Adipocyte (in vitro differentiated cells): ENCODE measurements around the gene ARHGEF28.
A peak's percentile ranks its signal among the peaks of the same experiment; 100 is the strongest.

Experiments
- DNase-seq: peaks from one replicate; pipeline ENCODE4 v3.0.0-alpha.2; 2015; ENCODE audit warnings: low read depth
- H3K27me3 ChIP-seq: replicated peaks from 2 replicates; pipeline ENCODE4 v1.7.0; 2013; ENCODE audit warnings: mild to moderate bottlenecking, low read length, moderate library complexity; ENCODE audit not compliant: control insufficient read depth, insufficient read depth
- H3K36me3 ChIP-seq: 2 replicates; pipeline ENCODE4 v1.7.0; 2013; ENCODE audit warnings: low read length, mild to moderate bottlenecking, moderate library complexity; ENCODE audit not compliant: control insufficient read depth, insufficient read depth, severe bottlenecking
- H3K4me1 ChIP-seq: 2 replicates; pipeline ENCODE4 v1.7.0; 2013; ENCODE audit warnings: mild to moderate bottlenecking, low read length, moderate library complexity; ENCODE audit not compliant: control insufficient read depth, insufficient read depth
- H3K4me3 ChIP-seq: 2 replicates; pipeline ENCODE4 v1.7.0; 2013; ENCODE audit warnings: mild to moderate bottlenecking, low read length, moderate library complexity
- H3K9ac ChIP-seq: 2 replicates; pipeline ENCODE4 v1.7.0; 2013; ENCODE audit warnings: mild to moderate bottlenecking, low read length, moderate library complexity
- H3K9me3 ChIP-seq: 2 replicates; pipeline ENCODE4 v1.7.0; 2013; ENCODE audit warnings: mild to moderate bottlenecking, low read length, moderate library complexity; ENCODE audit not compliant: control insufficient read depth

ARHGEF28 gene

DNA sequence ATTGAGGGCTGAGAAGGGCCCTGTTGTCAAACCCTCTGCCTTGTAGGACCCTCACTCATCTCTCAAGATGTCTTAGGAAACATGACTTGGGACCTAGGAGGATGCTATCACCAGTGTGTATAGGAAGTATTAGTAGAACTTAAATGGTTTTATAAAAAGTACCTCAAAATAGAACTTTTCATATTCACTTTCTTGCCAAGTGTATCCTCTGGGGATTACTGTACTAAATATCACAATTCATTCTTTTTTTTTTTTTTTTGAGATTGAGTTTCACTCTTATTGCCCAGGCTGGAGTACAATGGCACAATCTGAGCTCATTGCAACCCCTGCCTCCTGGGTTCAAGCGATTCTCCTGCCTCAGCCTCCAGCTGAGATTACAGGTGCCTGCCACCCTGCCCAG lies 56.2 kb downstream of the ARHGEF28 start:
- no peaks in the 10 kb centered on the region for H3K9me3 ChIP-seq
- H3K36me3 ChIP-seq = no peaks in the 10 kb centered on the region
- no peak overlapping the region for H3K4me3 ChIP-seq
- no peaks in the 10 kb centered on the region for H3K27me3 ChIP-seq
- H3K4me1 ChIP-seq = peaks cover 19% of the 10 kb centered on the region
- peak; percentile 12 for DNase-seq
- H3K9ac ChIP-seq = no peak overlapping the region

DNA sequence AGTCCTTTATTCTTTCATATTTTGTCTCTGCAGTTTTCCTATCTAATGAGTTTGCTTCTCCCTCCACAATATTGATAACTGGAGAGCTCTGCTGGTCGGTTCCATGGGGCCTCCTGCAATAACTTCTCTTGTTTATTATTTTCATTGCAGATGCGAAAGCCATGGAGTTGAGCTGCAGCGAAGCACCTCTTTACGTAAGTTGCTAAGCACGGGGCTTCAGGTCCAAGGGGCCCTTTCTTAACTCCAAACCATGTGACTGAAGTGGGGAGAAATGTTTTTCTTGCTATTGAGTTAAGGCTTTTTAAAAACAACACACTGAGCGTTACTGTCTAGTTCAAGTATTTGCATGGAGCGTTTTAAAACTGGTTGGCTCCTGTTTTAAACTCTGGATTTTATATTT lies 58.7 kb downstream of the ARHGEF28 start:
- no peaks in the 10 kb centered on the region for H3K36me3 ChIP-seq
- peaks cover 8% of the 10 kb centered on the region for H3K4me1 ChIP-seq
- H3K9ac ChIP-seq = no peak overlapping the region
- DNase-seq = no peak
- H3K9me3 ChIP-seq = no peaks in the 10 kb centered on the region
- H3K27me3 ChIP-seq = no peaks in the 10 kb centered on the region
- H3K4me3 ChIP-seq = no peak overlapping the region

DNA sequence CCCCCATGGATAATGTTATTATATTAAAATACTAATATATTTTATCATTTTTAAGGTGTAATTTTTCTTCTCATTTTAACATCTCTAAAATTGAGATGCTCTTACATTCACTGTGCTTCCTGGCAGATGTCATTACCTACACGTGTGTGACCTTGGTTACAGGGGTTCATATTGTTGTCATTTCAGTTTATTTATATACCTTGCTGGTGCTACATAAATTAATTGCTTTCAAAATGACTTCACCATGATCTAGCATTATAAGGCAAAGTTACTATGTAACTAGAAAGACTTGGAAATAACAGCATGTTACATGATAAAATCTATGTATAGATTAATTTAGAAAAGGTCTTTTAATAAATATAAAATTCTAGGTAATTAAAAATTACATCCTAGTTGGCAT lies 60.9 kb downstream of the ARHGEF28 start:
- no peaks in the 10 kb centered on the region for H3K36me3 ChIP-seq
- H3K9ac ChIP-seq = no peak overlapping the region
- H3K9me3 ChIP-seq = no peaks in the 10 kb centered on the region
- no peaks in the 10 kb centered on the region for H3K27me3 ChIP-seq
- no peak for DNase-seq
- peaks cover 12% of the 10 kb centered on the region for H3K4me1 ChIP-seq
- no peak overlapping the region for H3K4me3 ChIP-seq

DNA sequence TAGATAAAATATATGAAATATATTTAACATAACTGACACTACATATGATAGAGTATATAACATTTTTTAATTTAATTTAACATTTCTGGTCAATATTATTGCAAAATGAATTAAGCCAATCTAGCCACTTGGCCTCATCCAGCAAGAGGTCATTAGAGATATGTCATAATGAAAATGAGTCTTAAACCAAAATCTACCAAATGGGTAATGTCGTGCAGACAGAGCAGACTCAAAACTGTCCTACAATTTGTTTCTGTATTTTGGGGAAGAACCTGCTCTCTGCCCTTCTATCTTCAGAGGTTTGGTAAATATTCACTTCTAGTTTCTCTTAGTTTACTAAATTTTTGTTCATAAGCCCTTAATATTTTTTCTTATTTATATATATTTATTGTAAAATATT lies 61.4 kb downstream of the ARHGEF28 start:
- H3K4me3 ChIP-seq = no peak overlapping the region
- no peaks in the 10 kb centered on the region for H3K36me3 ChIP-seq
- no peak overlapping the region for H3K9ac ChIP-seq
- no peak for DNase-seq
- no peaks in the 10 kb centered on the region for H3K27me3 ChIP-seq
- H3K4me1 ChIP-seq = peaks cover 14% of the 10 kb centered on the region
- H3K9me3 ChIP-seq = no peaks in the 10 kb centered on the region

DNA sequence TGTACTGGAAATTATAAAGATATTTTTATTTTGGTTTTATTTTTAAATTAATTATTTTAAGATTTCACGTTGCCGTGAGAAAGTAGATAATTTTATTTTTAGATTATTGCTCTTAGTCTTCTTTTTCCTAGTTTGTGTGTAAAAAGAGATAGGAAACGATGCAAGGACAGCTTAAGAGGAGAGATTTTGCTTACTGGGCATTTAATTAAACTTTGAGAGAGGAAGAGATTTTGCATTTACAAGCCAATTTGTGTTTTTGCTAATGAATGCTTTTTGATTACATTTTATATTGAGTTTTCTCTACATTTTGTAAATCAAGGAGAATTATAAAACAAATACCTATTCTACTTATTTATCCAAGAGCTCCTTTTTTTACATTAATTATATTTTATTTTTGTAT lies 64.0 kb downstream of the ARHGEF28 start:
- no peaks in the 10 kb centered on the region for H3K36me3 ChIP-seq
- H3K4me3 ChIP-seq = no peak overlapping the region
- H3K27me3 ChIP-seq = no peaks in the 10 kb centered on the region
- peaks cover 38% of the 10 kb centered on the region for H3K4me1 ChIP-seq
- DNase-seq = no peak
- H3K9ac ChIP-seq = no peak overlapping the region
- H3K9me3 ChIP-seq = no peaks in the 10 kb centered on the region

DNA sequence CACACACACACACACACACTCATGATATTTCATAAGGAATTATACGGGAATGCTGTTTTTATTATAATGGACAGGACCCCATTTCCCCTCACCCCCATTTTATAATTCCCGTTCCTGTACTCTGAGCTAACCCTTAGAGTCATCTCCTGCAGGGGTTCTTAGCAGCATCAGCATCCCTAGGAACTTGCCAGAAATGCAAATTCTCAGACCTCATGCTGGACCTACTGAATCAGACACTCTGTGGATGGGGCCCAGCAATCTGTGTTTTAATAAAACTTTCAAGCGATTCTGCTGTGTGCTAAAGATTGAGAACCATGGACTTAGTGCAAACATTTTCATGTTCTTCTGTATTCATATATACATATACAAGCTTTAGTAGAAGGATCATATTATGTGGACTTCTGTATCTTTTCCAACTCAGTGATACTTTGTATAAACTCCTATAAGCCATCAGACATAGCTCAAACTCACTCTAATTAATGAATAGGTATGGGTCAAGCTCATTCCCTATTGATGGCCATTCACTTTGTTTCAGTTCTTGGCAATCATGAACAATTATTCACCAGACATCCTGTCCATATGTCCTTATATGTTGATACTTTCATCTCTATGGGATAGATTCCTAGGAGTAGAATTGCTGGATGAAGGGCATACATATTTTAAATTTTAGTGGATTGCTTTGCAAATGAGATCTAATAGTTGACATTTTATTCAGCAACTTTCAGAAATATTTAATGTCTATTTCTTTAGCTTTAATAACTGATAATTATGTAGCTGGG lies 65.5 kb downstream of the ARHGEF28 start:
- no peaks in the 10 kb centered on the region for H3K9me3 ChIP-seq
- peaks cover 34% of the 10 kb centered on the region for H3K4me1 ChIP-seq
- H3K9ac ChIP-seq = no peak overlapping the region
- H3K36me3 ChIP-seq = no peaks in the 10 kb centered on the region
- no peak overlapping the region for H3K4me3 ChIP-seq
- no peak for DNase-seq
- H3K27me3 ChIP-seq = no peaks in the 10 kb centered on the region

DNA sequence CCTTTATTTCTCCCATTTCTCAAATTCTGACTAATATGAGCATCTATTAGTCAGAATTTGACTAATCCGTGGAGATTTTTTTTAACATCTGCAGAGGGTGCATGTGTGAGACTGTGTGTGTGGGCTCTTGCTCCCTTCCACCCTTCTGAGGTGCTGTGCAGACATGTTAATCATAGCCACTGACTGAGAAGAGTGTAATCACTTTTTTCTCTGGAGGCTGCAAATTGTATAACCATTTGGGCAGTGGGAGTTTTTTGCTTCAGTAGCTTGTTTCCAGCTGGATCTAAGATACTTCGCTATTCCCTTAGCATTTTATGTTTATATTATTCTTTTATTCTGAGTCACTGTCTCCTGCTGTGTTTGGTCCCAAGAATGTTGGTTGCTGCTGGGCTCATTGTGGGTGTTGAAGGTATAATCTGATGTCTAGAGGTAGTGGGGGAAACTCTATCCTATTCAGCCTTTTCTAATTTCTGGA lies 66.2 kb downstream of the ARHGEF28 start:
- Histone ChIP-seq H3K9me3 (no peaks in the 10 kb centered on the region), H3K4me3 (no peak overlapping the region), H3K27me3 (no peaks in the 10 kb centered on the region), H3K9ac (no peak overlapping the region), H3K4me1 (peaks cover 34% of the 10 kb centered on the region), H3K36me3 (no peaks in the 10 kb centered on the region)
- DNase-seq = peak; percentile 39

DNA sequence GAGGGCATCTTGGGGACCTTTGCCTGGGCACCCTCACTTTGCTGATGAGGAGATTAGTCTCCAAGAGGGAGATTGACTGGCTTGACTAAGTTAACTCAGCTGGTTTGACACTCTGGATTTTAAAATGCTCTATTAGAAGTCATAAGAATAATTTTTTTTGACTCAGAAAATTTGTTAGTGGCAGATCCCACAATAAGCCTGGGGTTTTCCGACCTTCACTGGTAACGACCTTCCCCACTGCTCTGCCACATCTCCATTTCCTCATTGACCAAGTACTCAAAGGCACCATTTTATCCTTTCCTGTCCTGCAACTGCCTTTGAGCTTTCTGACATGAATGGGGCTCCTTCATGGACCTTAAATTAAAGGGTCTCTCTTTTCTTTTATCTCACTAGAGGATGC lies 67.0 kb downstream of the ARHGEF28 start:
- Histone ChIP-seq H3K4me3 (no peak overlapping the region), H3K27me3 (no peaks in the 10 kb centered on the region), H3K9ac (no peak overlapping the region), H3K36me3 (no peaks in the 10 kb centered on the region), H3K4me1 (peaks cover 34% of the 10 kb centered on the region), H3K9me3 (no peaks in the 10 kb centered on the region)
- no peak for DNase-seq

DNA sequence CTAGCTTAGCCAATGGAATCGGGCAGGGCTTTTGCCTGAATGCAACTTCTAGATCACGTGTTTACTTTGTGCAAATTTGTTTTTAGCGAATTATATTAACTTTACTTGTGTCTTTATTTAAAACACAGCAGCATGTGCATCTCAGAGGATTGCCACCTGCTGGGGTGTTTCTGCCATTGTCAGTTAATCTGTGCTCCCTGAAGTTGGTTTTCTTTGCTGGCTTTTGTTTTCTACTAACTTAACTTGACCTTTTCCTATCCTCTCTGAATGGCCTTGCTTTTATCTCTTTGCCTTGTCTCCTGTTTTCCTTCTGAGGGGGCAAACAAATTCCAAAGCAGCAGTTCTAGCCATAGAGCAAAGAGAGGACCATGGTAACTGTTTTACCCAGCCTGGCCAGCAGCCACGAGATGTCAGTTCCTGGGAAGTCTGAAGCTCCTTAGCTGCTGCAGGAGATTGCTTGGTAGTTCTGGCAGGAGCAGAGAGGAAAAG lies 67.6 kb downstream of the ARHGEF28 start:
- H3K9ac ChIP-seq = no peak overlapping the region
- H3K27me3 ChIP-seq = no peaks in the 10 kb centered on the region
- no peaks in the 10 kb centered on the region for H3K9me3 ChIP-seq
- H3K4me3 ChIP-seq = no peak overlapping the region
- no peaks in the 10 kb centered on the region for H3K36me3 ChIP-seq
- H3K4me1 ChIP-seq = peaks cover 34% of the 10 kb centered on the region
- DNase-seq = peak; percentile 61

DNA sequence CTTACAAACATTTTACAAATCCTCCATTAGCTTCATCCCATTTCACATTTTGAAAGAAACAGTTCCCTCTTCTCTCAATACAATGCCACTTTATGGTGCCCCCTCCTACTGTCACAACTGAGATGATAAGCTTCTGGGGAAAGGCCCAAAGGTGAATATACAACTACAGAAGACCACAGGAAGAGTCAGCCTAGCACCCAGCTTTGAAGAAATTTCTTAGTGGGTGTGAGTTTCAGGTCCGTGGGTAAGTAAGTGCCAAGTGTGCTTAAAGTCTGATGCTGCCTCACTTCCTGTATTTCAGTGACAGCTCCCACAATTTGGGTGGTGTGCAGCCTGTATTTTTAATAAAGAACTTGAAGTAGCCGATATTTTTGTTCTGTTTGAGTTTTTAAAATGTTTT lies 68.1 kb downstream of the ARHGEF28 start:
- Histone ChIP-seq H3K36me3 (no peaks in the 10 kb centered on the region), H3K9ac (no peak overlapping the region), H3K4me1 (peaks cover 34% of the 10 kb centered on the region), H3K9me3 (no peaks in the 10 kb centered on the region), H3K27me3 (no peaks in the 10 kb centered on the region), H3K4me3 (no peak overlapping the region)
- peak; percentile 1 for DNase-seq

DNA sequence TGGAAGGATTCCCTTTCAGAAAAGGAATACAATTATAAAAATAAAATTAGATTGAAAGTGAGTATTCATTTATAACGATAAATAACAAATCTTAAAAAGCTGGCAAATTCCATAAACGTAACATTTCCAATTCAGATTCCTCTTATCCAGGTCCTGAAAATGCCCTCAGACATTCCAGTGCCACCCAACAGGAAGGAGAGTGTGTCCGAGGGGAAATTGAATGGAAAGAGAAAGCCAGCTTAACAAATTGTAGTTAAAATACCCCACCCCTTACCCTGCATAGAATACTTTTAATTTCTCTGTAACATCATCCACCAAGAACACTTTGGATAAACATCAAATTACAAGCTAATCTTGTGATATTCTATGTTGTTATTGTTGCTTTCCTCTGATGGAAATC lies 72.0 kb downstream of the ARHGEF28 start:
- no peak for DNase-seq
- no peaks in the 10 kb centered on the region for H3K27me3 ChIP-seq
- no peaks in the 10 kb centered on the region for H3K9me3 ChIP-seq
- peaks cover 19% of the 10 kb centered on the region for H3K4me1 ChIP-seq
- H3K9ac ChIP-seq = no peak overlapping the region
- no peak overlapping the region for H3K4me3 ChIP-seq
- no peaks in the 10 kb centered on the region for H3K36me3 ChIP-seq

DNA sequence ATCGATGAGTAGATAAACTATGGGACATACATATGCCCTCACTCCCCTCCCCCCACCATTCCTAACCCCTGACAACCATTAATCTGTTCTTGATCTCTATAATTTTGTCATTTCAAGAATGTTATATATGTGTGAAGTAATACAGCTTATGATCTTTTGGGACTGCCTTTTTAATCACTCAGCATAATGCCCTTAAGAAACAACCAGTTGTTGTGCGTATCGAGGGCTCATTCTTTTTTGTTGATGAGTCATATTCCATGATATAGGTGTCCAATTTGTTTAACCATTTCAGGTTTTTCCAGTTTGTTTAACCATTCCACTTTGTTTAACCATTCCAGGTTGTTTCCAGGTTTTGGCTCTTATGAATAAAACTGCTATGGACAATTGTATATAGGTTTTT lies 75.6 kb downstream of the ARHGEF28 start:
- H3K4me3 ChIP-seq = no peak overlapping the region
- H3K36me3 ChIP-seq = no peaks in the 10 kb centered on the region
- no peaks in the 10 kb centered on the region for H3K9me3 ChIP-seq
- no peak overlapping the region for H3K9ac ChIP-seq
- no peaks in the 10 kb centered on the region for H3K27me3 ChIP-seq
- H3K4me1 ChIP-seq = no peaks in the 10 kb centered on the region
- no peak for DNase-seq
